H9 (cell line): ENCODE measurements around the gene CCNG1. TPM values are rescaled to one million over a fixed set of nuclear protein-coding genes. Genes with fewer than 3 reads are reported as not detected.
"Not testable (repeated sequence)": the region's sequence is repeated elsewhere in the genome, so short reads cannot be mapped to it uniquely, and the experiment has no call there.

Experiments used
- DNase-seq: peaks from one replicate; pipeline ENCODE4 v3.0.0-alpha.2; 2017
- H2AFZ ChIP-seq: one replicate; pipeline ENCODE4 v1.6.1; 2013; ENCODE audit warnings: mild to moderate bottlenecking, low read length, control low read depth, moderate library complexity
- H2AK5ac ChIP-seq: 2 replicates; pipeline ENCODE4 v1.6.1; 2013; ENCODE audit warnings: low read length, control low read depth, mixed read lengths; ENCODE audit not compliant: insufficient read length
- H2BK120ac ChIP-seq: one replicate; pipeline ENCODE4 v1.6.1; 2013; ENCODE audit warnings: low read depth, mild to moderate bottlenecking, low read length, control low read depth, inconsistent platforms; ENCODE audit not compliant: poor library complexity, severe bottlenecking
- H2BK12ac ChIP-seq: 2 replicates; pipeline ENCODE4 v1.6.1; 2013; ENCODE audit warnings: low read length, control low read depth, mixed read lengths, low read depth; ENCODE audit not compliant: insufficient read length
- H2BK15ac ChIP-seq: 2 replicates; pipeline ENCODE4 v1.6.1; 2013; ENCODE audit warnings: low read depth, low read length, control low read depth
- H2BK20ac ChIP-seq: one replicate; pipeline ENCODE4 v1.6.1; 2013; ENCODE audit warnings: low read depth, mild to moderate bottlenecking, low read length, control low read depth, inconsistent platforms; ENCODE audit not compliant: poor library complexity, severe bottlenecking
- H2BK5ac ChIP-seq: 2 replicates; pipeline ENCODE4 v1.6.1; 2013; ENCODE audit warnings: low read length, control low read depth, mixed read lengths; ENCODE audit not compliant: insufficient read length
- H3K14ac ChIP-seq: 2 replicates; pipeline ENCODE4 v1.6.1; 2013; ENCODE audit warnings: low read length, control low read depth; ENCODE audit not compliant: insufficient read depth
- H3K18ac ChIP-seq: 2 replicates; pipeline ENCODE4 v1.6.1; 2013; ENCODE audit warnings: low read depth, mild to moderate bottlenecking, mixed read lengths, low read length, control low read depth; ENCODE audit not compliant: insufficient read length
- H3K23ac ChIP-seq: 2 replicates; pipeline ENCODE4 v1.6.1; 2013; ENCODE audit warnings: low read length, control low read depth, mixed read lengths, low read depth; ENCODE audit not compliant: insufficient read length
- H3K23me2 ChIP-seq: 2 replicates; pipeline ENCODE4 v1.6.1; 2013; ENCODE audit warnings: low read depth, mild to moderate bottlenecking, mixed read lengths, low read length, control low read depth; ENCODE audit not compliant: insufficient read length, poor library complexity, severe bottlenecking
- H3K27ac ChIP-seq: 2 replicates; pipeline ENCODE4 v1.5.1; 2013; ENCODE audit warnings: low read length, control low read depth, mixed read lengths, low read depth; ENCODE audit not compliant: insufficient read length
- H3K27me3 ChIP-seq: 2 replicates; pipeline ENCODE4 v1.6.1; 2013; ENCODE audit warnings: low read length, control low read depth, inconsistent platforms; ENCODE audit not compliant: insufficient read depth
- H3K4ac ChIP-seq: 2 replicates; pipeline ENCODE4 v1.6.1; 2013; ENCODE audit warnings: low read depth, mild to moderate bottlenecking, control low read depth, inconsistent platforms, low read length, moderate library complexity
- H3K4me1 ChIP-seq: 2 replicates; pipeline ENCODE4 v1.6.1; 2013; ENCODE audit warnings: low read length, control low read depth, inconsistent platforms; ENCODE audit not compliant: insufficient read depth
- H3K4me2 ChIP-seq: 2 replicates; pipeline ENCODE4 v1.6.1; 2013; ENCODE audit warnings: low read length, control low read depth, mixed read lengths; ENCODE audit not compliant: insufficient read length, insufficient read depth
- H3K56ac ChIP-seq: 2 replicates; pipeline ENCODE4 v1.6.1; 2013; ENCODE audit warnings: low read depth, mild to moderate bottlenecking, mixed read lengths, low read length, control low read depth; ENCODE audit not compliant: insufficient read length
- H3K79me1 ChIP-seq: 2 replicates; pipeline ENCODE4 v1.6.1; 2013; ENCODE audit warnings: low read depth, mild to moderate bottlenecking, moderate library complexity, low read length, control low read depth, inconsistent platforms; ENCODE audit not compliant: insufficient read depth, poor library complexity, severe bottlenecking
- H3K79me2 ChIP-seq: 2 replicates; pipeline ENCODE4 v1.6.1; 2013; ENCODE audit warnings: low read length, control low read depth, inconsistent platforms; ENCODE audit not compliant: insufficient read depth
- H3K9ac ChIP-seq: 2 replicates; pipeline ENCODE4 v1.6.1; 2013; ENCODE audit warnings: low read length, control low read depth, mixed read lengths; ENCODE audit not compliant: insufficient read length; ENCODE audit errors: extremely low read depth
- H3K9me3 ChIP-seq: one replicate; pipeline ENCODE4 v1.6.1; 2013; ENCODE audit warnings: low read depth, low read length, inconsistent platforms; ENCODE audit not compliant: control insufficient read depth
- H3T11ph ChIP-seq: one replicate; pipeline ENCODE4 v1.6.1; 2013; ENCODE audit warnings: mild to moderate bottlenecking, low read length, control low read depth, inconsistent platforms
- H4K20me1 ChIP-seq: one replicate; pipeline ENCODE4 v1.6.1; 2013; ENCODE audit not compliant: control insufficient read depth, insufficient read length, insufficient read depth
- H4K5ac ChIP-seq: 2 replicates; pipeline ENCODE4 v1.6.1; 2013; ENCODE audit warnings: low read depth, mild to moderate bottlenecking, mixed read lengths, low read length, control low read depth; ENCODE audit not compliant: insufficient read length
- H4K8ac ChIP-seq: replicated peaks from 2 replicates; pipeline ENCODE4 v1.6.1; 2013; ENCODE audit warnings: low read length, control low read depth, mixed read lengths, low read depth; ENCODE audit not compliant: insufficient read length
- H4K91ac ChIP-seq: 2 replicates; pipeline ENCODE4 v1.6.1; 2013; ENCODE audit warnings: low read depth, mild to moderate bottlenecking, moderate library complexity, mixed read lengths, low read length, control low read depth; ENCODE audit not compliant: insufficient read length
- H3K27ac Mint-ChIP-seq, 3 experiments: 2 replicates in 2 of 3; 3 replicates in 1 of 3; pipeline ENCODE4 v1.8.0; 2020 to 2021; ENCODE audit warnings: mixed read lengths in 3 of 3, mild to moderate bottlenecking in 1 of 3, moderate library complexity in 1 of 3
- H3K27me3 Mint-ChIP-seq: 2 replicates; pipeline ENCODE4 v1.8.0; 2021; ENCODE audit warnings: low read depth, mild to moderate bottlenecking, moderate library complexity, mixed read lengths
- H3K36me3 Mint-ChIP-seq, 3 experiments: 2 replicates in 2 of 3; 3 replicates in 1 of 3; pipeline ENCODE4 v1.8.0; 2020 to 2021; ENCODE audit warnings: low read depth in 3 of 3, mixed read lengths in 3 of 3; ENCODE audit not compliant: insufficient read depth in 1 of 3
- H3K4me1 Mint-ChIP-seq, 2 experiments: 2 replicates each; pipeline ENCODE4 v1.8.0; 2020; ENCODE audit warnings: mixed read lengths in 2 of 2
- H3K4me3 Mint-ChIP-seq, 2 experiments: 2 replicates in 1 of 2; 3 replicates in 1 of 2; pipeline ENCODE4 v1.8.0; 2020 to 2021; ENCODE audit warnings: mild to moderate bottlenecking in 2 of 2, mixed read lengths in 2 of 2, moderate library complexity in 1 of 2
- H3K9me3 Mint-ChIP-seq, 2 experiments: 2 replicates in 1 of 2; 3 replicates in 1 of 2; pipeline ENCODE4 v1.8.0; 2020; ENCODE audit warnings: mild to moderate bottlenecking in 2 of 2, mixed read lengths in 2 of 2, moderate library complexity in 1 of 2
- WGBS: extraction: QIAGEN DNeasy Blood & Tissue Kit; methylation state at CpG from one replicate; pipeline ENCODE4 v1.1.7; 2013; ENCODE audit warnings: missing lambda C conversion rate, low lambda C conversion rate, mixed read lengths; ENCODE audit not compliant: insufficient read length; ENCODE audit errors: extremely low coverage; 5-methylcytosine and 5-hydroxymethylcytosine counted together
- total RNA-seq: library from RNA; stranded (reverse); gene quantifications from 2 replicates; pipeline ENCODE4 v1.2.1, GENCODE V29; 2021
- TF ChIP-seq, protein P1 (sequence below): fragments of 200-600 bp; sonication (generic); conservative IDR thresholded peaks from 3 replicates; pipeline ENCODE4 v1.8.0; 2021; ENCODE audit warnings: antibody characterized with exemption, mild to moderate bottlenecking

Gene CCNG1
- total RNA-seq, 1 experiment from 2014 or later: 521 TPM

DNA sequence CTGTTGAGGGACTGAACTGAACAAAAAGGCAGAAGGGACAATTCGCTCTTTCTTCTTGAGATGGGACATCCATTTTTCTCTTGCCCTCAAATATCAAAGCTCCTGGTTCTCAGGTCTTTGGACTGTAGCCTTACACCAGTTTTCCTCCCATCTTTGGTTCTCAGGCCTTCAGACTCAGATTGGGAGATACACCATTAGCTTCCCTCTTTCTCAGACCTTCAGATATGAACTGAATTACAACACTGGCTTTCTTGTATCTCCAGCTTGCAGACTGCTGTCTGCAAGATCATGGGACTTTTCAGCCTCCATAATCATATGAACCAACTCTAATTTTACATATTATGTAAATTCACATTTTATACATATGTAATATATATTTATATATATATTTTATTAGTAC, 12.6 kb upstream of the CCNG1 start:
- H3K79me1 ChIP-seq: no peaks in the 10 kb centered on the region
- H3T11ph ChIP-seq: no peak overlapping the region
- no peaks in the 10 kb centered on the region for H3K4me1 ChIP-seq
- Mint-ChIP-seq H3K4me1 (no peaks in the 10 kb centered on the region), H3K9me3 (no peaks in the 10 kb centered on the region), H3K36me3 (peaks cover 0 to 12% (median 9%) of the 10 kb centered on the region in 3 experiments; a peak in 5 of 7 replicates), H3K27ac (no peak overlapping the region), H3K4me3 (no peak overlapping the region), H3K27me3 (no peaks in the 10 kb centered on the region)
- no peak overlapping the region for H3K18ac ChIP-seq
- H4K5ac ChIP-seq: no peak overlapping the region
- no peaks in the 10 kb centered on the region for H3K23me2 ChIP-seq
- DNase-seq: no peak
- H4K8ac ChIP-seq: no peak overlapping the region
- H3K9me3 ChIP-seq: no peaks in the 10 kb centered on the region
- no peak overlapping the region for H2AK5ac ChIP-seq
- no peak overlapping the region for H2BK20ac ChIP-seq
- no peaks in the 10 kb centered on the region for H3K27me3 ChIP-seq
- H3K4me2 ChIP-seq: no peak overlapping the region
- H3K27ac ChIP-seq: no peak overlapping the region
- WGBS: no CpG with 5 or more reads among the region's 1 CpG
- no peak overlapping the region for H3K56ac ChIP-seq
- no peak overlapping the region for H4K91ac ChIP-seq
- TF ChIP-seq, protein P1, sequence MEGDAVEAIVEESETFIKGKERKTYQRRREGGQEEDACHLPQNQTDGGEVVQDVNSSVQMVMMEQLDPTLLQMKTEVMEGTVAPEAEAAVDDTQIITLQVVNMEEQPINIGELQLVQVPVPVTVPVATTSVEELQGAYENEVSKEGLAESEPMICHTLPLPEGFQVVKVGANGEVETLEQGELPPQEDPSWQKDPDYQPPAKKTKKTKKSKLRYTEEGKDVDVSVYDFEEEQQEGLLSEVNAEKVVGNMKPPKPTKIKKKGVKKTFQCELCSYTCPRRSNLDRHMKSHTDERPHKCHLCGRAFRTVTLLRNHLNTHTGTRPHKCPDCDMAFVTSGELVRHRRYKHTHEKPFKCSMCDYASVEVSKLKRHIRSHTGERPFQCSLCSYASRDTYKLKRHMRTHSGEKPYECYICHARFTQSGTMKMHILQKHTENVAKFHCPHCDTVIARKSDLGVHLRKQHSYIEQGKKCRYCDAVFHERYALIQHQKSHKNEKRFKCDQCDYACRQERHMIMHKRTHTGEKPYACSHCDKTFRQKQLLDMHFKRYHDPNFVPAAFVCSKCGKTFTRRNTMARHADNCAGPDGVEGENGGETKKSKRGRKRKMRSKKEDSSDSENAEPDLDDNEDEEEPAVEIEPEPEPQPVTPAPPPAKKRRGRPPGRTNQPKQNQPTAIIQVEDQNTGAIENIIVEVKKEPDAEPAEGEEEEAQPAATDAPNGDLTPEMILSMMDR: no peak
- no peak overlapping the region for H3K4ac ChIP-seq
- H2BK5ac ChIP-seq: no peak overlapping the region
- no peaks in the 10 kb centered on the region for H4K20me1 ChIP-seq
- no peak overlapping the region for H3K23ac ChIP-seq
- H3K79me2 ChIP-seq: no peaks in the 10 kb centered on the region
- H2BK15ac ChIP-seq: no peak overlapping the region
- H2BK120ac ChIP-seq: no peak overlapping the region
- H2AFZ ChIP-seq: no peak overlapping the region
- no peak overlapping the region for H3K9ac ChIP-seq
- H2BK12ac ChIP-seq: no peak overlapping the region
- no peak overlapping the region for H3K14ac ChIP-seq

DNA sequence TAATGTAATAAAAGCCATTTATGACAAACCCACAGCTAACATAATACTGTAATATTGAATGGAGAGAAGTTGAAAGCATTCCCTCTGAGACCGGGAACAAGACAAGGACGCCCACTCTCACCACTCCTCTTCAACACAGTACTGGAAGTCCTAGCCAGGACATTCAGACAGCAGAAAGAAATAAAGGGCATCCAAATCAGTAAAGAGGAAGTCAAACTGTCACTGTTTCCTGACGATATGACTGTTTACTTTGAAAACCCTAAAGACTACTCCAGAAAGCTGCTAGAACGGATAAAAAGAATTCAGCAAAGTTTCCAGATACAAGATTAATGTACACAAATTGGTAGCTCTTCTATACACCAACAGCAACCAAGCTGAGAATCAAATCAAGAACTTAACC, 11.3 kb upstream of the CCNG1 start:
- not testable (repeated sequence) for H3K9me3 ChIP-seq, H3K4ac ChIP-seq, H3K36me3 Mint-ChIP-seq, H2AFZ ChIP-seq, H3T11ph ChIP-seq, H3K56ac ChIP-seq, H3K4me2 ChIP-seq, H4K8ac ChIP-seq, H3K27me3 ChIP-seq, H2BK15ac ChIP-seq, H3K23me2 ChIP-seq, H3K27ac ChIP-seq, H4K91ac ChIP-seq, H4K20me1 ChIP-seq, H3K27ac Mint-ChIP-seq, H2AK5ac ChIP-seq, H3K18ac ChIP-seq, H3K9ac ChIP-seq, DNase-seq, H3K4me1 ChIP-seq, H2BK12ac ChIP-seq, H3K79me2 ChIP-seq, H2BK20ac ChIP-seq, H2BK120ac ChIP-seq, H3K79me1 ChIP-seq, H3K14ac ChIP-seq, H3K4me1 Mint-ChIP-seq, H2BK5ac ChIP-seq, H3K27me3 Mint-ChIP-seq, H3K4me3 Mint-ChIP-seq, H3K23ac ChIP-seq, H3K9me3 Mint-ChIP-seq, H4K5ac ChIP-seq
- WGBS: no CpG with 5 or more reads among the region's 4 CpGs
